ELF-1 (cell line): ENCODE data around the gene SPSB1.

Experiments
- DNase-seq: peaks from one replicate; pipeline ENCODE4 v3.0.0-alpha.2; 2016; ENCODE audit warnings: low read depth, low spot score

The SPSB1 gene

DNA sequence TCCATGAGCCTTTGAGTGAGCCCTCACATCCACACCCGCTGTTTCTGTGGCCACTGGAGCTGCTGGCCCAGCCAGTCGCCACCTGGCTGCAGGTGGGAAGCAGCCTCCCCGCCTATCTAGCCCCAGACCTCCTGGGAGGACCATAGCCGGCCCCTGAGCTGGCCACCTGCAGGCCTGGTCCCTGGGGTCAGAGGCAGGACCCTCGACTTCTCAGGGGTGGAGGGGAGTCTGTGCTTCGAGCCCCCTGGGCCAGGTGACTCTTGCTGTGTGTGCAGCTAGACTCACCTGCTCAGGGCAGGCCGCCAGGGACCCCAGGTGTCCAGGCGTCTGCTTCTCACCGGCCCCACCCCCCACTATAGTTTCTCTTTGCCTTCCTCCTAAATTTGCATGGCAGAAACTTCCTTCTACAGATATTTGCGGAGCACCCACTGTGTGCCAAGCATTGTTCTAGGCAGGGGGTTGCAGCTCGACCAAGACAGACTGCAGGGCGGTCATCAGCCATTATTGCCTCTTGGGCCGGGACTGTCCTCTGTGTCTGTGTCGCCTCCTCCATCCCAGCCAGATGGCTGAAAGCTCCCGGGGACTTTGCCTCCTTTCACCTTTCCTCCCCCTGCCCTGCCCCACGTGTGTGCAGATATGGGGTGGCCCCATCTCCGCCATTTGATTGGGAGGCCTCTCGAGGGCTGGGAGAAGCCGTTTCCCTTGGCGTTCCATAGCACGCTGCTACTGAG is 27.3 kb downstream of the SPSB1 start:
- DNase-seq, result no peak

DNA sequence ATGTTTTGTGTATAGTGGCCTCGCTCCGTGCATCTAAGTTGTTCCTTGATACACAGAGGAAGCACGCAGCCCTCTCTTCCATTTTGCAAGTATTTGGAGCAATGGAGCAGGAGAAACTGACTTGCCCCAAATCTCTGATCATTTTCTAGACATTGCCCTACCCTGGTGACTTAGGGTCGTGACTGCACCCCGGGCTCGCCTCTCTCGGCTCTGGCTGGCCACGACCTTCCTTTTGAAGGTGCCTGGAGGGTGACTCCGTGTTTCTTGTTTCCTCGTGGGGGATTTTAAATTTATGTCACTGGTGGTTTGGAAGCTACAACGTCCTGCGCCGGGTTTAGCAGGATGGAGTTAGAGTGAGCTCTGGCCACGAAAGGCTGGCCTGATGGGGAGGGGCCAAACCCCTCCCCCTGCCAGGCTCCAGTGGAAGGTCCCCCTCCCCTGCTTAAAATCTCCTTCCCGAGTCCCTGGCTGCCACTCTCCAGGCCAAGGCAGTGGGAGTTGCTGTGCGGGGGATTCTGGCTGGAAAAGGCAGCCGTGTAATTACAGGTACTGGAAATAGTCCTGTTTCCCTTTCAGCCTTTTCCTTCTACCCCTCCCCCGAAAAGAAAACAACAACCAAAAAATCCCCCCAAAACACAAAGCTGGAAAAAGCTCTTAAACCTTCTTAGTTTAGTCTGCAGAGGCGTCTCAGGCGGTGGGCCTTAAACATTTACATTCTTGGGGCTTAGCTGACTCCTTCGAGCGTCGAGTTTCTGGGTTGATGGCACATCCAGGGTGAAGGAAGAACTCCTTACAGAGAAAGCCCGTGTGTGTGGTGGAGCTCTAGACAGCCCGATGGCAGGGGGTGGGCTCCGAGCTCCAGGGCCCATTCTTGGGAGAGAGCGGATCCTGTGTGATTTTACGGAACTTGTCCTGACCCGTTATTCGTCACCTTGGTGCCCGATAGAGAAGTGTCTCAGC is 28.1 kb downstream of the SPSB1 start:
- peak; percentile 49 for DNase-seq

DNA sequence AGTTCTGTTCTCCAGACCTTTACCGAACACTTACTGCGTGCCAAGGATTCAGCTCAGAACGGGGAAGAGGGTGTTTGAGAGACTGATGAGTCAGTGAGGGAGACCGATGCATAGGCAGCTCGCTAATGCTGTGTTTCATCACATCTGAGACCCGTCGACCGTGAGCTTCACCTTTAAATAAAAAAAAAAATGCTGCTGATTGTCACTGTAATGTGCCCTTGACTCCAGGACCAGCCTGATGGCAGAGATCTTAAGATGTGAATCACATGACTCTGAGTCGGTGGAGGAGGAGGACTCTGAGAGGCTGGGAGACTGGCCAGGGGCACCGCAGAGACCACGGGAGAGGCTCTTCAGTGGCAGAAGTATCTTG is 28.8 kb downstream of the SPSB1 start:
- no peak for DNase-seq

- DNase-seq, result no peak
Observed at GRCh38 chr1:9321986-9322660, 29.4 kb downstream of the SPSB1 start.

DNA sequence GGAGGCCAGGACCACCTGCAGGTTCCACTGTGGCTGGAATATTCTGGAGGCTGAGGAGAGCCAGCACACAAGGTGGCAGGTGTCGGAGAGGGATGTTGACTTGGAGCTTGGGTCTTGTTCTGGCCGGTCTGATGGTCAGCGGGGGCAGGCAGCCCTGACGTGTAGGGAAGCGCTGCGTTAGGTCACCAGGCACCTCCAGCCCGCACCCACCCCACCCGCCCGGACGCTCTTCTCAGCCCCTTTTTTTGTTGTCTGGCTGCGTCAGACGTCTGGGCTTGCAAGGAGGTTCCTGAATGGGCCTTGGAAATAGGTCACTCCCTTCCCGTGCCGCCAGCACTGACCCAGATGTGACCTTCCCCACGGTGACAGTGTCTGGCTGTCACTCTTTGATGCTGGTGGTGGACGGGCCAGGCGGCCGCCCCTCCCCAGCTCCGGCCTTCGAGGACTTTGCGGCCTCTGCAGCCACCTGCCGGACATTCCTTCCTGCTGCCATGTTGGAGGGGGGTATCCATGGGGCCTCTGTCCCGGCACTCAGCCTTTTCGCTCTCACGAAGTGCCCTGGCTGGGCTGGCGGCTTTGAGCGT is 30.1 kb downstream of the SPSB1 start:
- peak; percentile 33 for DNase-seq

GRCh38 chr1:9324246-9325096 is 31.8 kb downstream of the SPSB1 start:
- DNase-seq, result no peak

- DNase-seq, result no peak
Observed at GRCh38 chr1:9326596-9326995, 33.9 kb downstream of the SPSB1 start.

DNA sequence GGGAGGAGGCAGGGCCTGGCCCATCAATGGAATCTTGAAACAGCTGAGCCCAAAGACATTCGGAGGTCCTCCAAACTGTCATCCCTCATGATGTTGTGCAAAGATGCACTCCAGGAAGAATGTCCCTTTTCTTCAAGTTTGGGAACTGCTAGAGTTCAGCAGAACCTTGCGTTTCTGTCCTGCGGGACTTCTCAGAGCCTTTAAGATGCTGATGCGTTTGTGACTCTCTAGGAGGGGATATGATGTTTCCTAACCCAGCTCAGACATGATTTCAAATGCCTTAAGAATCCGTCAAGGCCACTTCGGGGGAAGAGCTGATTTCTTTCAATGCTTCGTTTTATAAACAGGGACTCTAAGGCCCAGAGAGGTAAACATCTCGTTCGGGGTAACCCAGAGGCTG is 35.5 kb downstream of the SPSB1 start:
- DNase-seq, result no peak

- no peak for DNase-seq
Observed at GRCh38 chr1:9328715-9329114, 36.0 kb downstream of the SPSB1 start.

DNA sequence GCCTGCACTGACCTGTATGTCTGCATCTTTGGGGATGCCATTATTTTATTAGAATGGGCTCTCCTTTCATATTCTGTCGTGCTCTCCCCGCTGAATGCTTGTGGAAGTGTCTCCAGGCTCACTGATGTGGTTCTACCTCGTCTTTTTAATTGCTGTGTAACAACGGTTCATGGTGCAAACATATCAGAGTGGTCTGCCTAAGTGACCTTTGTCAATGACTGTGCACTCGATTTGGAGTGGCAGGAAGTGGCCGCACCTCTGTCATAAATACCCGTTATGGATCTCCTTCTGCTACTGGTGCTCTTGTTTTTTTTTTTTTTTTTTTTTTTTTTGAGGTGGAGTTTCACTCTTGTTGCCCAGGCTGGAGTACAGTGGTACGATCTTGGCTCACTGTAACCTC is 38.3 kb downstream of the SPSB1 start:
- no peak for DNase-seq

DNA sequence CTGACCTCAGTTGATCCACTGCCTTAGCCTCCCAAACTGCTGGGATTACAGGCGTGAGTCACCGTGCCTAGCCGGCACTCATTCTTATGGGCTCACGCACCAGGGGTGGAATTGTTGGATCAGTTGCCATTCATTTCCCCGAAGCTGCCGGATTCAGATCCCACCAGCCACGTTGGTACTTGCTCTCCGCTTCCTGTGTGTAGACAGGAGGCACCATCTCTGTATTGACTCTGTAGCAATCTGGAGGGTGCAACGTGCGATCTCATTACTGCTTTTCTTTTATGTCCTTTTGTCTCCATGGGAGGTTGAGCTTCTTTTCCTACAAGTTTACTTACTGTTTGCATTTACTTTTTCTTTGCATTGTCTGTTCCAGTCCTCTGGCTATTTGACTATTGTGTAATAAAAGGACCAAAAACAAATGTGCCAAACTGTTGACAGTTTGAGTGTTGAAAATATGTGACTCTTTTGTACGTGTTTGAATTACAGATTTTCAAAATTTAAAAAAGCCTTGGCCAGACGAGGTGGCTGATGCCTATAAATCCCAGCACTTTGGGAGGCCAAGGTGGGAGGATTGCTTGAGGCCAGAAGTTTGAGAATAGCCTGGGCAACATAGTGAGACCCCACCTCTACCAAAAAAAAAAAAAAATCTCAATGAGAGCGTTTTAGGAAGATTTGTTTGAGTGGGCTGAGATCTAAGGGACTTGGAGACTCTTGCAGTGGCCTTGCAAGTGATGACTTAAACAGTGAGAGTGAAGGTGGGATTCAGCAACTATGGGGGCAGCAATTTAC is 39.1 kb downstream of the SPSB1 start:
- no peak for DNase-seq

DNA sequence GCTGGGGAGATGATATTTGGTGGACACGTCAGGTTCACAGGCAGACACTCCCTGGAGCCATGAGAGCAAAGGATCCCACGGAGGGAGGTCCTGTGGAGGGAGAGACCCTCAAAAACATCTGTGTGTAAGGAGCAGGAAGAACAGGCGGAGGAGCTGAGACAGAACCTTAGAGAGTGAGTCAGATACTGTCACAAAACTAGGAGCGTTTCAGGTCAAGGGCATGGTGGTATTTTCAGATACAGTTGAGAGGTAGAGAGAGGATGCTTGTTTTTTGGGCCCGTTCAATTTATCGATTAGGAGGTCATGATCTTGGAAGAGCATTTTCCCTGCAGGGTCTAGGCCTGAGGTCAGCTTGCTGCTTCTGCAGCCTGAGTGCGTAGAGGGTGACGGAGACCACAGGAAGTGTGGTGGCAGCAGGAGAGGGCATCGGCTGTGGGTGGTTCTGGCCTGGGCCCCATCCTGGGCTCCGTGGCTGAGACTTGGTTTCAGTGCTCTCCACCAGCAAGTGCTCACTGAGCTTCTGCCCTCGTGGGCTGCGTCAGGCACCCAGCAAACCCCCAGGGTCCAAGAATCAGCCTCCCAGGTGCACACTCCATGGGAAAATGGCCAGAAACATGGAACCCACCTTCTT is 39.9 kb downstream of the SPSB1 start:
- DNase-seq, result no peak

- peak; percentile 59 for DNase-seq
Observed at GRCh38 chr1:9338397-9339246, 45.9 kb downstream of the SPSB1 start.

- DNase-seq, result no peak
Observed at GRCh38 chr1:9340172-9340854, 47.6 kb downstream of the SPSB1 start.

GRCh38 chr1:9340864-9341263 is 48.2 kb downstream of the SPSB1 start:
- DNase-seq, result no peak

DNA sequence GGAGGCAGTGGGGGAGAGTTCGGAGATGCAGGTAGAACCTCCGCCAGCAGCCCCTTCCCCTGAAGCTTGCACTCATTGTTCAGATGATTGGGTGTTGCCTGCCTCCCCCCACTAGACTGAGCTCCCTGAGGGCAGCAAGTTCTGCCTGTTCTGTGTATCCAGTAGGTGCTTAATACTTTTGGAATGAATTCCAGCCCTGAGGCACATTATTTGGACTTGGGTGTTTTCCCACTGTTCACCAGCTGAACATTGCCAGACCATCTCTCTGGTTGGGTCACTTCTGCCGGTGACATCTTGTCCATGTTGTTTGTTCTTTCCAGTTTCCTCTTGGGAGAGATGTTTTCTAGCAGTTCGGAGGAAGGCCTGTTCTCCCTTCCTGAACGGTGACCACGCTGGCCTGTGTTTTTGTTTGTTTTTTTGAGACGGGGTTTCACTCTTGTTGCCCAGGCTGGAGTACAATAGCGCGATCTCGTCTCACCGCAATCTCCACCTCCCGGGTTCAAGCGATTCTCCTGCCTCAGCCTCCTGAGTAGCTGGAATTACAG is 48.7 kb downstream of the SPSB1 start:
- DNase-seq, result no peak

GRCh38 chr1:9343269-9343668 is 50.6 kb downstream of the SPSB1 start:
- no peak for DNase-seq
